GM18502 (cell line): Measurements from ENCODE around the gene ACAD8.
"Not testable (repeated sequence)": the region's sequence is repeated elsewhere in the genome, so short reads cannot be mapped to it uniquely, and the experiment has no call there.

Source experiments
- ATAC-seq: cut with Tn5 transposase; IDR thresholded peaks from one replicate; pipeline ENCODE4 v1.9.1; 2021; ENCODE audit warnings: mild to moderate bottlenecking; ENCODE audit not compliant: unreplicated experiment, poor library complexity

ACAD8 gene

DNA sequence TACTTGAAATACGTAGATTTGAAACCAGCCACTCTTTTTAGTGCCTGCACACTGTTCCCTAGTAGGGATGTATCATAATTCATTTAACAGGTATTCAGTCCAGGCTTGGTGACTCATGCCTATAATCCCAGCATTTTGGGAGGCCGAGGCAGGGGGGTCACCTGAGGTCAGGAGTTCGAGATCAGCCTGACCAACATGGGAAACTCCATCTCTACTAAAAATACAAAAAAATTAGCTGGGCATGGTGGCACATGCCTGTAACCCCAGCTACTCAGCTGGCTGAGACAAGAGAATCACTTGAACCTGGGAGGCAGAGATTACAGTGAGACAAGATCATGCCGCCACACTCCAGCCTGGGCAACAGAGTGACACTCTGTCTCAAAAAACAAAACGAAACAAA, 31.0 kb downstream of the ACAD8 start:
- ATAC-seq = not testable (repeated sequence)

DNA sequence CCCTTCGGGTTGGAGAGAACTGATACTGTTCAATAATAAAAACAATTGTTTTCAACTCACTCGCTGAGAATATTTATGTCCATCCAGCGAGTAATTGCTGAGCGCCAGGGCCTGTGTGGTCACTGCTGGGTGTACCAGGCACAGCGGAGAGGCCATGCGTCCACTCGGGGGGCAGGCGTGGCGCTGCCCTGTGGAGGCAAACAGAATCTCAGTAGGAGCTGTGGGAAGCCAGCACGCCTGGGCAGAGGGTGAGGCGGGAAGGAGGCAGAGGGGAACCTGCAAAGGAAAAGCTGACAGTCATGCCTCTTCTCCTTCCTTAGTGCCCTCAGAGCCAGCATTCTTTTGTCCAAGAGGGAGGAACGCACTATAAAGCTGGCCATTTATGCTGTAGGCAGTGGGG, 34.2 kb downstream of the ACAD8 start:
- no peak for ATAC-seq

DNA sequence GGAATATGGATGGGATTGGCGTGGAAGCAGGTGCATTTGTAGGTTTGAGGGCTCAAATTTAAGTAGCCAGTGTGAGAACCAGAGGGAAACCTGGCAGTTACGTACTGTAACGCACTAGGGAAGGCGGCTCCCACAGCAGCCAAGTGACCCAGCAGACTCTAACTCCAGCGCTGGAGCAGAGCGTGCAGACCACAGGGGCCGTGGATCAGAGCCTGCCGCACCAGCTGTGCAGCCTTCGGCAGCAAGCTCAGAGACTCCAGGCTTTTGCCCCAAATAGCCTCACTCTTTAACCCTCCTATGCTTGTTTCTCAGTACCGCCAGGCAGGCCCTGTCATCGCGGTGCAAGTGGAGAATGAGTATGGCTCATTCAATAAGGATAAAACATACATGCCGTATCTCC, 35.1 kb downstream of the ACAD8 start:
- no peak for ATAC-seq

DNA sequence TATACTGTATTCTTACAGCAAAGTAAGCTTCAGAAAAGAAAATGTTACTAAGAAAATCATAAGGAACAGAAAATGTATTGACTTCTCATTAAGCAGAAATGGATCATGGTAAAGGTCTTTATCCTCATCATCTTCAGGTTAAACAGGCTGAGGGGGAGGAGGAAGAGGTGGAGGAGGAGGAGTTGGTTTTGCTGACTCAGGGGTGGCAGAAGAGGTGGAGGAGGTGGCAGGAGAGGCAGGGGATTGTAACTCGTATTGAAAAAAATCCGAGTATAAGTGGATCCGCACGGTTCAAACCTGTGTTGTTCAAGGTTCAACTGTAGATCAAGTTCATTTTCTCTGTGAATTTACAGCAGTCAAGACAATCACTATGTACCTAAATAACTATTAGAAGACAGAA, 35.8 kb downstream of the ACAD8 start:
- ATAC-seq = no peak

DNA sequence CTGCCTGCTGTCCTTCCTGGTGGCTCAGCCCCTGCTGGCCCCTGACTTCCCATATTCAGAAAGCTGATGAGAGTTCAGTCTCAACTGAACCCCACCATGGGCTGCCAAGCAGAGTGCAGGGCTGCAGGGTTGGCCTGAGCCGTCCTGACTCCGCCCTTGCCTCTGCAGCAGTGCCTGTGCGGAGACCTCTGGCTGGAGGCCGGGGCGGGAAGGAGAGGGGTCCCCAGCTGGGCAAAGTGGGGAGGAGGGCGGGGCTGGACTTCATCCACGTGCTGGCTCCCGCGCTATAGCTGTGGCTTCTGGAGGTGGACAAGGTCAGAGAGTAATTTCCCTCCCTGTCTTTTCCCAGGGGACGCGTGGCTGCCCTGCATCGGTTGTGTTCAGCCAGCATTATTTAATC, 36.4 kb downstream of the ACAD8 start:
- ATAC-seq = no peak

DNA sequence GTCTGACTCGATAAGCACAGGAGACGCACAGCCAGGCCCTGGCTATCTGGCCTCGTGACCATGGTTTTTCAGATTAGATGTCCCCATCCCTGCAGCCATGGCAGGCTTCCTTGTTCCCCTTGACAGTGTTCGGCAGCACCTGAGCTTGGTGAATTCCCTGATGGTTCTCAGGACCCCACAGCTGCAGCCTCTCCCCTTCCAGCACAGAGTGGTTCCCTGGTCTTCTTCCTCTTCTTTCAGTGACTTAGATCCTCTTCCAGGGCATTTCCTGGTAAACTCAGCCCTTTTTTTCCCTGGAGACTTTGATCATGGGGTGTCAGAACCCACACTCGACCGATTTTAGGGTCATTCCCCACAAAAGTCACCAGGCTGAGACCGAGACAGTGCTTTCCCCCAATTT, 37.3 kb downstream of the ACAD8 start:
- no peak for ATAC-seq

DNA sequence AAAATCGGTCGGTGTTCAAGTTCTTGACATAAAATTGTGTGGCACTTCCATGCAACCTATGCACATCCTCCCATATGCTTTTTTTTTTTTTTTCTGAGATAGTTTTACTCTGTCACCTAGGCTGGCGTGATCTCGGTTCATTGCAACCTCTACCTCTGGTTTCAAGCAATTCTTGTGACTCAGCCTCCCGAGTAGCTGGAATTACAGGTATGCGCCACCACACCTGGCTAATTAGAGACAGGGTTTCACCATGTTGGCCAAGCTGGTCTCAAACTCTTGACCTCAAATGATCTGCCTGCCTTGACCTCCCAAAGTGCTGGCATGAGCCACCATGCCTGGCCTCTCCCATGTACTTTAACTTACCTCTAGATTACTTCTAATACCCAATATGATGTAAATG, 37.8 kb downstream of the ACAD8 start:
- no peak for ATAC-seq

DNA sequence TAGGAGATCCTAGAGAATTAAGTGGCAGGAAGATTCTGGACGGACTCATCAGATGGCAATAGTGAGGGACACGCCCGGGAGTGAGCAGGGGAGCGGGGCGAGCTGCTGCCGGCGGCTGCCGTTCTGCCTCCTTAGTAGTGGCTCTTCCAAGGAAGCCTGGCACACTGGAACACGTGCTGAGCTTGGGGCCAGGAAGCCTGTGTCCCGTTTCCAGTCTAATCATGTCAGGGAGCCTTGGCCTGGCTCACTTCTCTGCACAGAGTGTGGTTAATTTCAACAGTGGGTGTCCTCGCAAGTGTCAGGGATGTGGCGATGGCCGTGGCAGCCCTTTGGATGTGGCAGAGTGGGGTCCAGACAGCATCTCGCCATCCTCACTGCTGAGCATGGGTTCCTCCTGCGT, 39.3 kb downstream of the ACAD8 start:
- no peak for ATAC-seq

DNA sequence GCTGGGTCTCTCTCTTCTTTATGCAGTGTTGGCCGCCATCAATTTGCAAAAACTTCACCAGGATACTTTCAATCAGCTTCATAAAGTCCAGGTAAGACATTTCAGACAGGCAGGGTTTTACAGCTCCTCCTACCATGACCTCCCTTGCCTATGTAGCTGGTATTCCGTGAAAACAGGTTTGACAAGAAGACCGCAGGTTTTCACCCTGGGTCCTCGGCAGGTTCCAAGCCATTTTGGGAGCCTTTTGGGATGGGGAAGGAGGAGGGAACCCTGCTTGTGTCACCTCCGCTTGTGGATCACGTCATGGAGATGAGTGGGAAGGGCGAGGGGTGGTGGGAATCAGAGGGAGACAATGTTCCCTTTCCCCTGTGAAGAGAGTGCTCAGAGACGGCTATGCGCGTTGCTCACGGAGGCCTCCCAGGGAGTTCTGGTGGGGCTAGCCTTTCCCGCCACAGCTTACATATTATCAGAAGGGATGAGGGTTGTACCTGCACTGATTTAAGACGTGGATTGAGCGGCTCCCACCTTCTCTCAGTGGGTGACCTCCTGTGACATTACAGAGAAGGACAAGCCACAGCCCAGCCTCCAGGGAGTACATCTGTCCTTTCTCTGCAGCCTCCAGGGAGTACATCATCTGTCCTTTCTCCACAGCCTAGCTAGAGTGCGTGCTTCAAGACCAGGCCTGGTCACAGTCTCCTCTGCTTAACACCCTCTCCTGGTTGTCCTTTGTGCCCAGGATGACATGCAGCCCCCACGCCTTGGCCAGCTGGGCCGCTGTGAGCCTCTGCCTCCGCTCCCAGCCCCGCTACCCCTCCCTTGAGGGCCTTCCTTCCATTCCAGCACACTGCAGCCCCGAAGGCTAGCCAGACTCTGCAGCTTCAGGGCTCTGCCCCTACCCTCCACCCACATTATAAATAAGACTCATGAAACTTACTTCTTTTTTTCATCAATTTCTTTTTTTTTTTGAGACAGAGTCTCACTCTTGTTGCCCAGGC, 40.0 kb downstream of the ACAD8 start:
- ATAC-seq = no peak

DNA sequence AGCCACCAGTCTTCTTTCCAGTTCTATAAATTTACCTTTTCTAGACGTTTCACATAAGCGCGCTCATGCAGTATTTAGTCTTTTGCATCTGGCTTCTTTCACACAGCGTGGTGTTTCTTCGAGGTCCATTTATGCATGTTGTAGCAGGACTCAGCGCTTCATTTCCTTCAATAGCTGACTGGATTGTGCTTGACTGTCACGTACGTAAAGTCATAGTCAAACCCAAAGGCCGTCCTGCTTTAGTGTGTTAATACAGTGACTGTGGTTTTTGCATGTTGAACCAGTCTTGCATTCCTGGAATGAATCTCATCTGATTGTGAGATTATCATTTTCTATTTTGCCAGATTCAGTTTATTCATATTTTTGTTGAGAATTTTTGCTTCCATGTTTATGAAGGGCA, 41.3 kb downstream of the ACAD8 start:
- no peak for ATAC-seq

DNA sequence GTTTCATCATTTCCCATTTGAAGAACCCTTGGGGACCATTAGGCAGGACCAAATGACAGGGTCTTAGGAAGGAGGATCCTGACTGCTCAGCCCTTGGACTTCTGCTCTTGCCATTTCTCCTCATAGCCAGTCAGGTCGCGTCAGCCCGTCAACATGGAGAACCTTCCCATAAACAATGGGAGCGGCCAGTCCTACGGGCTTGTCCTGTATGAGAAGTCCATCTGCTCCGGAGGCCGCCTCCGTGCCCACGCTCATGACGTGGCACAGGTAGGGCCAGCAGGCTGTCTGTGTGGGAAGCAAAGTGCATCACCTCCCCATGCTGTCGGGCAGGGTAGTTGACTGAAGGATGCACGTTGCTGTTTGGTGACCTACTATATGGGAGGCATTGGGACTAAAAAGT, 58.9 kb downstream of the ACAD8 start:
- no peak for ATAC-seq

DNA sequence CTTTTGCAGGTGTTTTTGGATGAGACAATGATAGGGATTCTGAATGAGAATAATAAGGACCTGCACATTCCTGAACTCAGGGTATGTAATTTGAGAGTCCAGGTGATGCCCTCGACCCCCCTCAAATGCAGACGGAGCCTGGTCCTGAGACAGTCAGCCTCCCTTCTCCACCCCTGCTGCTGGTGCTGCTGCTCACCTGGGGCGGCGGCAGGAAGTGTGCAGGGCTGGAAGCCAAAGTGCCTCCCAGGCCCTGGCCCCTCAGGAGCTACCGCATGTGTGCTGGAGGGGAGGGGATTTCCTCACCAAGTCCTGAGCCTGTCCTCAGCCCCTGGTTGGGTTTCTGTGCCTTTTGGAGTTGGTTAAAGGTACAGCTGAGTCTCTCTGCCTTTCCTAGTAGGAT, 59.4 kb downstream of the ACAD8 start:
- no peak for ATAC-seq

DNA sequence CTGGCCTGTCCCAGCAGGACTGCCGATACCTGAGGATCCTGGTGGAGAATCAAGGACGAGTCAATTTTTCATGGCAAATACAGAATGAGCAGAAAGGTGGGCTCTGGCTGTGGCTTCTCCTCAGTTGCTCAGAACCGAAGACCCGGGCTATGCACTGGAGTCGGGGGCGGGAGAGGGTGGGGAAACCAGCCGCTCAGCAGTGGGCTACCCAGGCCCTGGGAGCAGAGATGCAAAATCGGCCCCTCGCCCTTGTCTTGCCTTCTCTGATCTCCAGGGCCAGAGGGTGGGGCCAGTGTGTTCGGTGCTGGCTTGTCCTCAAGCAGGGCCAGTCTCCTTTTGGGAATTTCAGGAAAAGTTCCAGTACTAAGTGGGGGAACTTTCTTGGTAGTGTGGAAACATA, 60.0 kb downstream of the ACAD8 start:
- no peak for ATAC-seq

DNA sequence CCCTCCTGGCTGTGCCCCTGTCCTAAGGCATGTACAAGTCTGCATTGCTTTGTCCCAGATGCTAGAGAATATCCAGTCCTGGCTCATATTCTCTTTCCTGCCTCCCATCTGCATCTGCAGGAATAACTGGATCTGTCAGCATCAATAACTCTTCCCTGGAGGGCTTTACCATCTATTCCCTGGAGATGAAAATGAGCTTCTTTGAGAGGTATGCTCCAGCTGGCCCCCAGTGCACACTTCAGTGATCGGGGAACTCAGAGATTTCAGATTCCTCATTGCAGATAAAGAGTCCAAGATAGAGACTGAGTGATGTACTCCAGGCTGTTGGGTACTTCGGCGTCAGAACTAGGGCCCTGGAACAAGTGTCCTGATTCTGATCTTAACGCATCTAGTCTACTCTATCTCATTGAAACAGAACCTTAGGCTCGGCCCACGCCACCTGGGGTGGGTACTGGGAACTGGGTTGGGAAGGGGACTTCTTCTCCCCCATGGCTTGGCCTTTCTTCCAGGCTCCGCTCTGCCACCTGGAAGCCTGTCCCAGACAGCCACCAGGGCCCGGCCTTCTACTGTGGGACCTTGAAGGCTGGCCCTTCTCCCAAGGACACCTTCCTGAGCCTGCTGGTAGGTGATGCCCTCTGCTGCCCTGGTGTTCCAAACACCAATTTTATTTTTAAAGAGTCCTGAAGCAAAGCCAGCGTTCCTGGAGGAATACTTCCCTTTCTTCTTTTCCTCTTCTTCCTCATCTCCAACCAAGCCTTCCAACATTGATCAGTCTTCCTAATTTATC, 60.6 kb downstream of the ACAD8 start:
- no peak for ATAC-seq
